Activated CD4-positive, alpha-beta T cell treated with anti-CD3 and anti-CD28 coated beads, Interleukin-2, amount 50 U/mL, for 48 hours (primary cell): ENCODE measurements around the gene RANBP1.
A peak's percentile ranks its signal among the peaks of the same experiment; 100 is the strongest.
"Not testable (repeated sequence)": the region's sequence is repeated elsewhere in the genome, so short reads cannot be mapped to it uniquely, and the experiment has no call there.

Source experiments
- DNase-seq, 2 experiments: peaks; one replicate each; pipeline ENCODE4 v3.0.0-alpha.2; 2020

RANBP1 gene

DNA sequence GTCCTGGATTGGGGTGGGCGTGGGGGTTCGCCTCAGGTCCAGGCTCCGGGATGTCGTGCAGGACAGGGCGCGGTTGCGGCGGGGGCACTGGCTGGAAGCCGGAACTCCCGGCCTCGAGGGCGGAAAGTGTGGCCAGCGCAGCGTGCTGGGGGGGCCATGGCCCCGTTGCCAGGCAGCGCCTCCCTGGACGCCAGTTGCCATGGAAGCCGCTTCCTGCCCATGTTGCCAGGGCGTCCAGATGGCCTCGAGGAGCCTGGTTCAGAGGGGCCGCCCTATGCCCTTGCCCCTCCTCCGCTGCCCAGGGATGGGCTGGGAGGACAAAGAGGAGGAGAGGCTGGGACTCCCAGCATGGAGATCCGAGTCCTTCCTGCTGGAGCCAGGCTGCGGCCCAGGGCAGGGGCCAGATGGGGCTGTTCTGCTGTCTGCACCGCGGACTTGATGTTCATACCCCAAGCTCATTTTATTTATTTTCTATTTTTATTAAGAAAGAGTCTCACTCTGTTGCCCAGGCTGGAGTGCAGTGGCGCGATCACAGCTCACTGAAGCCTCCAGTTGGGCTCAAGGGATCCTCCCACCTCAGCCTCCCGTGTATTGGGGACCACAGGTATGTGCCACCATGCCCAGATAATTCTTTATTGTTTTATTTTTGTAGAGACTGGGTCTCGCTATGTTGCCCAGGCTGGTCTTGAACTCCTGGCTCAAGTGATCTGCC lies 39.6 kb downstream of the RANBP1 start:
- DNase-seq, result peak in 1 of 2 experiments; percentile 9

DNA sequence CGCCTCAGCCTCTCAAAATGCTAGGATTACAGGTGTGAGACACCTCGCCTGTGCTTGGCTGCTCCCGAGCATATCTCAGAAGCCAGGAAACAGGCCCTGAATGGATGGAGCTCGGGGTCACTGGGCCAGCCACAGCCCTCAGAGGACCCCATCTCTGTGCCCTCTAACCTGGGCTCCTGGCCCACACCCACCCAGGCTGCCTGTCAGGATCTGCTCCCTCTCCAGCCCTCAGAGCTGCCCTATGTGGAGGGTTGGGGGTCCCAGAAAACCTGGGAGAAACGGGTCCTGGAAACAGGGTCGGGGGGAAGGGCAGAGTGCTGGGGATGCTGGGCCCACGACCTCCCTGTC lies 40.1 kb downstream of the RANBP1 start:
- DNase-seq, result no peak

DNA sequence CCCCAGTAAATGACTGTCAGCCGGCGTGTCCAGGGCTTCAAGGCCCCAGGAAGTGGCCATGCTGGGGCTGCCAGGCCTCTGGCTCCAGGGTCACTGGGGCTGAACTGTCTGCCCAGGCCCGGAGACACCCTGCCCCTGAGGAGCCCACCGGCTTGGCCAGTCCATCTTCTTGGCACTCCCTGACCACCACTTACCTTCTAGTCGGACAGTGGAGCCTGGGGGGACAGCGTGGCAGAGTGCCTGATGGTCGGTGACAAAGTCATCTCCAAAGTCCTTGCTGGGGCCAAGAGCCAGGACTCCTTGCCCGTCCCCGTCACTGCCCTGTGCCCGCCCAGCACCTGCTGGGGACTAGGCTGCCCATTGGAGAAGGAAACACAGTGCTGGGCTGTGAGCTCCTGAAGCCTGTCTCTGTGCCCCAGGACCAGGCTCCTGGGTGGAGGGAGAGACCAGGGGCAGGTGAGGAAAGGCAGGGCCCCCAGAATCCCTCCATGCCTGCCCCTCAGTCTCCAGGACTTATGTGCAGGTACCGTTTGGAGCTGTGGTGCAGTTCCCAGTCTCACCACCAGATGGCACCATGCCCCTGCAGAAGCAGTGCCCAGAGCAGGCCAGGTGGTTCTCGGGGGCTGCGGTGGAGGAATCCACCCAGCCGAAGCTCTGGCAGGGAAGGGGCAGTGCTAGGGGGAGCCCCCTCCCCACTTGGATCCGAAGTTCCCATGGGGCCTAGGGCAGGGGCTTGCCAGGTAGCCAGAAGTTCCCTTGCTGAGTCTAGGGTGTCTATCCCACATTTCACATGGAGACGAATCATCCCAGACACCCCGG lies 40.9 kb downstream of the RANBP1 start:
- peak; percentile 91 for DNase-seq

DNA sequence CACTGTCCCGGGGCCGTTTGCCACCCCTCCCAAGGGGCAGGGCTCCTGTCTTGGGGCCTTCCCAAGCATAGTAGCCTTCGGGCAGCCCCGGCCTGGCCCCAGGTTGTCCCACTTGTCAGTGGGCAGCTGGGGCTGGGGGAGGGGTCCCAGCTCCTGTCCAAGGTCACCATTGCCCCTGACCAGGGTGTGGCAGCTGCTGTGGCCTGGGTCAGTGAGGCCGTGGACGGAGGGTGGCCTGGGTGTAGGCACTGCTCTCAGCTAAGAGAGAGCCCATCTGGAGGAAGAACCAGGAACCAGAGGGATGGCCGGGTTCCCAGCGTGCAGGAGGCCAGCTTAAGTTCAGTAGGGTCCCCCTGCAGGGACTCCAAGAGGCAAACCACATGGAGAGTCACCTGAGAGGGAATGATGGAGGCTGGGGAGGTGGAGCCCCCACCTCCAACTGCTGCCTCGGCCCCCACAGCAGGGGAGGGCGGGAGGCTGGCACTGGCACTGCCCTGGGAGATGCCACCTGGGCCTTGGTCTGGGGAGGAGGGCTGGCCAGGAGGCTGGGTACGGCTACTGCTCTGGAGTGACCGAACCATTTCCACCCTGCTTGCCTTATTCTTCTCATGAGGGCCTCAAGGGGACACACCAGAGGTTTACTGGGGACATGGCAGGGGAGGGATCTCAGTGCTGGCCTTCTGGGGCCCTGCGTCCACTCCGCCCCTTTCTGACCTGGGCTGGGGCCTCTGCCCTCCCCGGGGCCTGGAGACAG lies 41.7 kb downstream of the RANBP1 start:
- no peak for DNase-seq

DNA sequence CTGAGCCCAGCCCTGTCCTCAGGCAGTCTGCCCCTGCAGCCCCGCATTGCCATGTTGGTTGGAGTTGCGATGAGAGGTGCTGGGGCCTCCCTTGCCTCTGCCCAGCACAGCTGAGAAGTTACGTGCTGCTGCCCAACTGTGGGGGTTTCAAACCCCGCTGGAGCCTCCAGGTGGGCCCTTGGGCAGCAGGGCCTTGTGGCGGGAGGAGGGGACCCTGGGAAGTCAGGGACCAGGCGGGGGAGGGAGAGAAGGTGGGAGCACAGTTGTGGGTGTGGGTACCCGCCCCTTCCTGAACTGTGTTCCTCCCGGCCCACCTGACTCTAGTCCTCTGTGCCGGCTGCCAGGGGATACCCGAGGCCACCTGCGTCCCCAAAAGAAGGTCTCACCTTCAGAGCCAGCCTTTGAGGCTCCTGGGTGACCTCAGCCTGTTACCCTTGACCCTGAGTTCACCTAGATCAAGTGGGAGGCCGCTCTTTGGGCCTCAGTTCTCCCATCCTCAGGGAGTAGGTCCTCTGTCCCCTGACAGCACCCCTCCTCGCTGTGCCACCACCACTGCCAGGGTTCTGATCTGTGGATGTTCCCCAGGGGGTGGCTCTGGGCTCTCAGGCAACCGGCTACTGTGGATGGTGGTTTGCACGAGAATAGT lies 42.6 kb downstream of the RANBP1 start:
- DNase-seq, result no peak

DNA sequence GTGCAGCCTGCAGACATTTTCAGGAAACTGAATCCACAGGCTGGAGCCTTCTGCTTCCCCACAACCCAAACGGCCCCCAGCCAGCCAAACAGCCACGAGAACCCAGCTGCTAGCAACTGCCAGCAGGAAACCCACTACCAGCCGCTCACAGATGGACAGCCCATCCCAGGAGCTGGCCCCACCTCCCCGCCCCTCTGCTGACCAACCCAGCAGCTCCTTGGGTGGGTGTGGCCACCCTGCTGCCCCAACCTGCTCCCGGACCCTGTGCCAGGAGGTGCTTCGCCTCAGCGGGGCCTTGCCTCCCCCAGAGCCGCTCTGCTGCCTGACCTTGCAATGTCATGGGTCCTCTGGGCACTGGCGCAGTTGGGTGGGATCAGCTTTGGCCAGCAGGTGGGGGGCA lies 43.2 kb downstream of the RANBP1 start:
- no peak for DNase-seq

DNA sequence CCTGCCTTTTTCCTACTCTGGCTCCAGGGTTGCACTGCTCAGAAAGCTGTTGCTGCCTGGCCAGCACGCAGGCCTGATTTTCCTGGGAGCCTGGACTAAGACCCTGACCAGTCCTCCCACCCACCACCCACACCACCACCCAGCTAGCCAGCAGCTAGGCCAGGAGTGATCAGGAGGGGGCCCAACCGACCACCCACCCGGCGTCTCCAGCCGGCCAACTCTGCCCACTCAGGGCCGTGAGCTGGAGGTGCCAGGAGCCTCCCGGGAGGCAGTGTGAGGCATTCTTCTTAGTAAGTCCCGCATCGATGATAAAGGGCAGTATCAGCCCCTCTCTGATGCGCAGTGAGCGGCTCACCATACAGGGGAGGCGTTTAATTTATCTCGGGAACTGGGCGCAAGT lies 43.6 kb downstream of the RANBP1 start:
- DNase-seq, result not testable (repeated sequence)

DNA sequence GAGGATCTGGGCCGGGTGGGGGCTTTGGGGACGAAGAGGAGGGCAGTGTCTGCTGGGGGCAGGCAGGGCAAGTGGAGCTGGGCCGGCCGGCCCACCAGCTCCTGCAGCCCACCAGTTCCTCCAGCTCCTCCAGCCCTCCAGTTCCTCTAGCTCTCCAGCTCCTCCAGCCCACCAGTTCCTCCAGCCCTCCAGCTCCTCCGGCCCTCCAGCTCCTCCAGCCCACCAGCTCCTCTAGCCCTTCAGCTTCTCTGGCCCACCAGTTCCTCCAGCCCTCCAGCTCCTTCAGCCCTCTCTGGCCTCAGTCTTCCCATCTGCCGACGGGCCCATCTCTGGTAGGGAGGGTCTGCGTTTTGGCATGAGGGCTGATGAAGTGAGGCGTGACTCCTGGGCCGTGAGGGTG lies 44.1 kb downstream of the RANBP1 start:
- DNase-seq, result no peak

DNA sequence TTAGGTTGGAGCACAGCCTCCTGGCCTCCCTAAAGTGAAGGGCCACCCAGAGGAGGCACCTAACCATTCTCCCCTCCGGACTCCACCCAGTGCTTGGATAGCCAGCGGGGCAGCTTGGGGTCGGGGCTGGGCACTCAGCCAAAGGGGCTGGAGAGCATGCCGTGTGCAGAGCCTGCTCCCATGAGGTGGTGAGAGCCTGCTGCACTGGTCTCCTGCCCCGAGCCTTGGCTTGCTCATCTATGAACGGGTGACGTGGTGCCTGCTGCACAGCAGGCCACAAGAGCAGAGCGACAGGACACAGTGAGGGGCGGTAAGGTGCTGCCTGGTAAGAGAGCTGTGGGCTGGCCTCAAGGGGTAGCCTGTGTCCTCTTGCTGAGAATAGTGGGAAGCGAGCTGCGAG lies 49.0 kb downstream of the RANBP1 start:
- DNase-seq, result no peak

DNA sequence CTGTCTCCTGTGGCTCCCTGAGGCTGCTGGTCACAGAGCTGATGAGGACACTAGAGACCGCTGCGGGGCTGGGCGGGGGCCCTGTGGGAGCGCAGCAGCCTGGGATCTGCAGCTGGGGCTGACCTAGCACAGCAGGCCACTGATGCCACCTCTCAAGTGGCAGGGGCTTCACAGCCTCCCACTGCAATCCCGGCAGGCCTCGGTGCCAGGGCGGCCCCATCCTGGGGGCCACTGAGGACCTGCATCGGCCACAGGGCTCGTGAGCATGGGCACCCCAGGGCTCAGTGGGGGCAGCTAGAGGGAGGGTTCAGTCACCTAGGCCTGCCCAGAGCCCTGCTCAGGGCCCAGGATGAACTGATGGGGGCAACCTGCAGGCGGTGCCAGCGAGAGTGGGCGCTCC lies 49.5 kb downstream of the RANBP1 start:
- DNase-seq, result no peak

DNA sequence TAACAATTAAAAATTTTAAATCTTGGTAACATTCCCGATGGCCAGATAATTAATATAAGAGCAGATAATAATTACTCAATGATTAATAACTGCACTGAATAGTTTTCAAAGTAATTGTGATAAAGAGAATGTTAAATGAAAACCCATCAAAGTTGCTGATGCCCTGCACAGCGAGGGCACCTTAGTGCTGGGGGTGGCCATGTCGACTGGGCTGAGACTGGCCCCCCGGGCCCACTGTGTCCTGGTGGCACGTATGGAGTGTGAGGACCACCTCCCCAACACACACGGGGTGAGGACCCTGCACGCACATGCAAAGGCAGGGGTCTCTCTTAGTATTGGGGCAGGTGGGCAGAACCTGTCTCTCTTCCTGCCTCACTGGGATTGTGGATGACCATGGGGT lies 50.0 kb downstream of the RANBP1 start:
- no peak for DNase-seq

DNA sequence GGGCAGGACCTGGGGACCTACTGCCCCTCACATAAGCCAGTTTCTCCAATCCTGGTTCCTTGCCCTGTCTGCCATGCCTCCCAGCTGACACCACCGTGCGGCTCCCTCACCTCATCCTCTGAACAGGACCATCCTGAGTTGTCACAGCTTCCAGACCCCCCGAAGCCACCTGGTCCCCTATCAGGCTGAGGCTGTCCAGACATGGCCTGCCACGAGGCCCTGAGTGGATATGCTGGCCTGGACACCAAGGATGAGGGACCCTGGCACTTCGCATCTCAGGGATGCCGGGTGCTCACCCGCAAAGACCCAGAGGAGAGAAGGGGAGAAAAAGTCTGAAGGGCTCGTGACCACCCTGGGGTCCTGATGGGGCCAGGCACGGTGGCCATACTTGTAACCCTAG lies 50.8 kb downstream of the RANBP1 start:
- DNase-seq, result no peak

DNA sequence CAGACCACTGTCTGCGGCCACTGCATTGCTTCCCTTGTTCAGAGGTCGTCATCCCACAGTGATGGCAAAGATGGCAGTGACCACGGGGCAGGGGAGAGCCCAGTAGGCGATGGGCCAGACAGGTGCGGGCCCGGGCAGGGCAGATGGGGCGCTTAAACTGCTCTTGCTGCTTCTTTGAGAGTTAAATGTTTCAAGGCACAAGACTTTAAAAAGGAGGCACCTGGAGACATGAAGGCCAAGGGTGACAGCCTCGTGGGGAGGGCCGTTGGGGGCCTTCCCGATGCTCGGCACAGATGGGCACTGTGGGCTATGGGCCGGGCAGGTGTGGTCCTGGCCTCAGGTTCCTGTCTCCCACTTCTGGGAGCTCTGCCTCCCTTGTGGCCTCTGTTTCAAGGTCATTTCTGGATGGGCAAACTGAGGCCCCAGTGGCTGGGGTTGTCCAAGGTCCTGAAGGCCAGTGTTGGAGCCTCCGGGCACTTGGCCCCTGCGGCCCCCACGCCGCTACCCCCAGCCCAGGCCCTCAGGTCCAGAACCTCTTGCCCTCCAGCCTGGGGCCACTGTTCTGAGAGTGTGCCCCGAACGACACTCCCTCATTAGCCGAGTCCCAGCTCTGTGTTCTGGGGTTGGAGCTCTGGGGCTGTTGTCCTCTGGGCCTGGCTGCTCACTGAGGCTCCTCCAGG lies 51.9 kb downstream of the RANBP1 start:
- DNase-seq, result no peak

DNA sequence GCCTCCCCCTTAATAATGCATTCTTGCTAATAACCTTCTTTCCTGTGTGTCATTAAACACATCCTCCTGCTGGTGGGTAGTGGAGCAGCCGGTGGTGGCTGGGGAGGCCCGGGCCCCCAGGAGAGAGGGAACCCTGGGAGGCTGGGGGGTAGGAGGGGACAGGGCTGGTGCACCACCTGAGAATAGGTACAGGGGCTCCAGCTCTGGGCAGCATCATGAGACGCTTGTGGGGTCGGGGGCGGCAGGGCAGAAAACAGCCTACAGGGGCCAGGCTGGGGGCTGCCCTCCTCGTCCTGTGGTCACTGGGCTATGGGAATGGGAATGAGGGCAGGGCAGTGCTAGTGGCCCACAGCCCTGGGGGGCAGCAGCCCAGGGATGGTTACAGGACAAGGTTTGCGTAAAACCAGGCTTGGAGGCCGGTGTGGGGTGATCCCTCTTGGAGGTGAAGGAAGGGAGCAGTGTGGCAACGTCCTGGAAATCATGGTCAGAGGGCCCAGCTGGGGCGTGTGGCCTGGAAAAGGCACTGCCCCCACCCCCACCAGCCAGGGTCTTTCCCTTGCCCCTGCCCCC lies 53.4 kb downstream of the RANBP1 start:
- DNase-seq, result no peak

DNA sequence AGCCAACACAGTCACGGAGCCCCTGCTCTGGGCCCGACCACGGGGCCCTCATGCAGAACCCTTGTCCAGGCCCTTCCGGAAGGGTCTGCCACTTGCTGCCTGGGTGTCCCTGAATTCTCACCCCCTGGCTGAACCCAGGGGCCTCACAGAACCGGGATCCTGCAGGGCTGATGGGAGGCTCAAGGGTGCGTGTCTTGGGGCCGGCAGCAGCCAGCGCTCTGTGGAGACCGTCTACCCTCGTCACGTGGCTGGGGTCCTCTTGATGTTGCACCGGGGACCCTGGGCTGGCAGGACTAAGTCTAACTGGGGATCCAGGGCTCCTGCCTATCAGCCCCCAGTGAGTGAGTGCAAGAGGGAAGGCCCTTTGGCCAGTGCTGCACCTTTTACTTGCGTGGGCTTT lies 54.3 kb downstream of the RANBP1 start:
- no peak for DNase-seq

DNA sequence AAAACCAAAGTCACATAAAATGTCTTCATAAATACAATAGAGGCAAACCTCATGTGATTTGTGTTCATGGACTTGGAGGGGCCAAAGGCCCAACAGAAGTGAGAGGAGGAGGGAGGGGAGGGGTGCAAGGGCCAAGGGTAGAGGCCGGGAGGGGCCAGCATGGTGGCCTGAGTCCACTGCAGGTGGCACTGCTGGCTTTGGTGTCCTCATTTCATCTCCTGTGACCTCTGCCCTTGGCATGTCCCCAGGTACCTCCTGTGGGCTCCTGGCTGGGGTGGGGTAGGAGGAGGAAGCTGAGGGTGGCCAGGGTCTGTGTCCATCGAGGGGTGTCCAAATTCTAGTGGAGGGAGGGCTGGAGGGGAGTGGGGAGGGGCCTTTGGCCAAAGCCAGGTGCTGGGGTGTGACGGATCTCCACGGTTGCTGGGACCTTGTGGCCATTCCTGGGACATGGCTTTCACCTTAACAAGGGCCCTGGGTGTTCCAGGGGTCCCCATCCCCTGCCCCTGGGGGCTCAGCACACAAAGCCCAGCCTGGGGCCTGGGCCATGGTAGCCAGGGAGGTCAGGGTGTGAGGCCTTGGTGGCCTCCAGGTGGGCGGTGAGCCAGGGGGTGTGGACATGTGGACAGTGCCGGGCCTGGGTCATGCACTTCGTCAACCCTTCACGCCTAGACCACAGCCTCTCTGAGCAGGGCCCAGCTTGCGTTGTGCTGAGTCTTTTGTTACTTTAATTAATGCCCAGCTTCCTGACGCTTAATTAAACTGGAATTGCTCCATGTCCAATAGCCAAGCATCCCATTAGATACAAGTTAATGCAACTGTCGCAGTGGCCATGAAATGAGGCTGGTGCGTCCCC lies 55.6 kb downstream of the RANBP1 start:
- no peak for DNase-seq

DNA sequence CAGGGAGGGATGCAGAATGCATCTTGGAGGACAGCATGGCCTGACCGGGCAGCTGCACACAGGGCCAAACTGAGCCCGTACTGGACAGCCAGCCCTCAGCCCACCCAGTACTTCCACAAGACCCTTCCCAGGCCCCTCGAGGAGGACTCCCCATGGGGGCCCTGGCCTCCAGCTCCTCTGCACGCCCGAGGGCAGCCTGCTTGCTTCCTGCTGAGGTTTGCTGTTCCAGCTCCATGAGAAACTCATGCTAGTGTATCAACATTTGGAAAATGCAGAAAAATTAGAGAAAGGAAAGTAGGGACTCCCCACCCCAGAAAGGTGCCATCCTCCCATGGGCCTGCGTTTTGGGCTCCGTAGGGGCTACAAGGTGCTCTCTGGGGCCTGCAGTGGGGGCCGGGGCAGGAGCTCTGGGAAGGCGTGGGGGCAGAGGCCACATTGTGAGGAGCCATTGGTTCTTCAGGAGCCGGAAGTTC lies 56.3 kb downstream of the RANBP1 start:
- DNase-seq, result no peak

DNA sequence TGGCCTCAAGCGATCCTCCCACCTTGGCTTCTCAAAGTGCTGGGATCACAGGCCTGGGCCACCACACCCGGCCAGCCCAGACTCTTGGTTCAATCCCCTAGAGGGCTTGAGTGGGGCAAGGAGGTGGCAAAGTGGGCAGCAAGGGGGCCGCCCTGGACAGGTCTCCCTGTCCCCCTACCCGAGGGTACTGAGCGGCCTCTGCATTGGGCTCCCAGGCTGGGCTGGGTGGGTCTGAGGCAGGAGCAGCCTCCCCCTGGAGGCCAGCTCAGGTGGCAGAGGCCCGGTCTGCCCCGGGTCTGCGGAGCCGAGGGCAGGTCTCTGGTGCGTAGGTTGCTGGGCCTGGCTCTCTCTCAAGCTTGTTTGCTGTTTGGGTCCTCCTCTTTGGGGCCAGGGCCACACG lies 57.3 kb downstream of the RANBP1 start:
- no peak for DNase-seq

DNA sequence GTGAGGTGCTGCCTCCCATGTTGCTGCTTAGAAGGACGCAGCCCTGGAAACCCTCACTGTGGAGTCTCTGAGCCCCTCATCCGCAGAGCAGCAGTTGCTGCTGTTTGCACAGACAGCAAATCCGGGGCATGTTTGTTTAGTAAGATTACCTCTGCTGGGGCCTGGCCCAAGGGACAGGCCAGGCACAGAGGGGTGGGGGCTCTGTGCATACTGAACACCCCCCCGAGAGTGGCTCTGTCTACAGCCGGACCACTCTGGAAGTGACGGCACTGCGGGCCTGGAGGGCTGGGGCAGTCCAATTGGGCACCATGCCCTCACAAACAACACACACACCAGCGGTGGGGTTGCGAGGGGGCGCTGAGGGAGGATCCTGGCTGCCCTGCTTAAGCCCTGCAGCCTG lies 57.9 kb downstream of the RANBP1 start:
- no peak for DNase-seq

DNA sequence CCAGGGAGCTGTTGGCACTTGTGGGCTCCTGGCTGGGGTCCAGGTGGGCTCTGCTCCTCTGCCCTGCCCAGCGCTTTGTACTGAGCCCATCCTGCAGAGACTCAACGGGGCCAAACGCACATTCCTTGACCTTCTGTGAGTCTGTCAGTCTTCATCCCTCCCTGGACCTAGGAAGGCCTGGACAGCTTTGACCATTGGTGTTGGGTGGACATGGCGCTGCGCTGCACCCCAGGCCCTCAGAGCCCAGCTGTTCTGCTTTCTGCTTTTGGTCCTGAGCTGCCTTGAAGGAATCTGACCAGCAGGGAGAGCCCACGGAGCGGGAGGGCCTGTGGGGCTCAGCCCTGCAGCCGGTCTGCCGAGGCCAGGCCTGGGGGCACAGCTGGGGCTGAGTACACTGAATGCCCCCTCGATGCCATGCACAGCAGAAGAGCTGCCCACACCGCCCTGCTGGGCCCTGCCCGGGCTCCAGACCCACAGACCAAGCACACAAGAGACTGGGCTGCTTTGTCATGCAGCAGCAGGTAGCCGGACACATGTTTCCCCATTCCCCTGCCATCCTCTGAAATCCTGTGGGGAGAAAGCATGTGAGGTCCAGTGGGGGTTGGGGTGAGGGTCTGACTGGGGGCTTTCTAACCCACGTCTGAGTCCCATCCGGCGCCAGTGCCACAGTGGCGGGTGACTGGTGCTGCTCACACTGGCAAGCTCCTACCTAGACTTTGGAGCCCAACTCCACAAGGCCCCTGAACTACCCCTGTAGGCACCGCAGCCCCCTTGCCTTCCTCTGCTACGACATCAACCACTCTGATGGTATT lies 59.1 kb downstream of the RANBP1 start:
- no peak for DNase-seq

DNA sequence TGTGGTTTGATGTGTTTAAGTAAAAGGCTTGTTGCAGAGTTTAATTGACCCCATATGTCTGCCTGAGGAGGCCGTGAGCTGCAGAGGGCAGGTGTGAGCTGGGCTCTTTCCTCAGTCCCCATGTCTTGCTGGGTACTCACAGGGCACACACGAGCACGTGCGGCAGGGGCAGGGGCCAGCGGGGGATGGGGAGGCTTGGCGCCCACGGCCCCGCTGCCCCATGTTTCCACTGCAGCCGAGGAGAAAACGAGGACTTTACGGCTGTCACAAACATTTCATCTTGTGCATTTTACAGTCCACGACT lies 59.6 kb downstream of the RANBP1 start:
- no peak for DNase-seq
